ENCODE results near the gene B3GALNT1. TPM values are rescaled to one million over a fixed set of nuclear protein-coding genes. Genes with fewer than 3 reads are reported as not detected.
"Not testable (repeated sequence)": the region's sequence is repeated elsewhere in the genome, so short reads cannot be mapped to it uniquely, and the experiment has no call there.

B3GALNT1 gene
- polyA plus RNA-seq, 3 donors, result 34.8 to 43.6 (median 36.5) TPM

DNA sequence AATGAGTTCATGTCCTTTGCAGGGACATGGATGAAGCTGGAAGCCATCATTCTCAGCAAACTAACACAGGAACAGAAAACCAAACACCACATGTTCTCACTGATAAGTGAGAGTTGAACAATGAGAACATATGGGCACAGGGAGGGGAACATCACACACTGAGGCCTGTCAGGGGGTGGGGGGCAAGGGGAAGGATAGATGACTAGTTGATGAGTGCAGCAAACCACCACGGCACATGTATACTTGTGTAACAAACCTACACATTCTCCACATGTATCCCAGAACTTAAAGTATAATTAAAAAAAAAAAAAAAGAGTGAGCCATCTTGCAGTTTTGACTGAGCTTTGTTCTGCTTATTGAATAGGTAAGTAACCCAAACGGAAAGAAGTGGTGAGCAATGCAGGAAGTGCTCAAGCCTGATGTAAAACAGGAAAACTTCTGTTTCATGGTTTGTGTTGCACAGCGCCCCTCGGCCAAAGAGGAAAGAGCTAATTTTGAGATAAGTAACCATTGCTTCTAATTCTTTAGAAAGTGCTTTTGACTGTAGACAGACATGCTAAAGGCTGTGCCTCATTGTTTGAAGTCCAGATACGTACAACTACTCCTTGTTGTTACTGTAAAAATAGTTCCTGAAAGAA is 70.1 kb downstream of the B3GALNT1 start:
- DNase-seq, result not testable (repeated sequence)

Other genes starting within 250 kb of the B3GALNT1 start
- gene NMD3, start 116.0 kb upstream of the B3GALNT1 start, polyA plus RNA-seq (ENCODE audit: insufficient read length in 3 of 3), result 10 to 100 TPM; 49.2 to 56.8 (median 50.1) TPM

Measured in renal pelvis (tissue), 4 donors.